HepG2 (cell line): Measurements from ENCODE around the gene TMEM190. TPM values are rescaled to one million over a fixed set of nuclear protein-coding genes. Genes with fewer than 3 reads are reported as not detected.

Experiments
- MTF1 ChIP-seq: sonication (generic); formaldehyde crosslinking; IDR thresholded peaks from 2 replicates; pipeline ENCODE4 v1.5.0; 2020; ENCODE audit warnings: missing genetic modification reagents
- SRF ChIP-seq: IDR thresholded peaks from 2 replicates; pipeline ENCODE4 v1.6.1; 2011; ENCODE audit warnings: mild to moderate bottlenecking, low read depth, low read length, moderate library complexity
- TBP ChIP-seq: sonication (generic); formaldehyde crosslinking; IDR thresholded peaks from 2 replicates; pipeline ENCODE4 v1.5.0; 2020; ENCODE audit warnings: missing genetic modification reagents
- ZBTB33 ChIP-seq: sonication (generic); formaldehyde crosslinking; IDR thresholded peaks from 2 replicates; pipeline ENCODE4 v1.4.0; 2020; ENCODE audit warnings: missing genetic modification reagents
- ZNF687 ChIP-seq: sonication (generic); formaldehyde crosslinking; IDR thresholded peaks from 2 replicates; pipeline ENCODE4 v1.5.1; 2020; ENCODE audit warnings: mild to moderate bottlenecking, missing genetic modification reagents, moderate library complexity
- polyA plus RNA-seq, 8 experiments: library from polyadenylated mRNA; depleted of rRNA in 3 of 8; stranded (reverse) in 7 of 8; unstranded in 1 of 8; fragments of >200 nt; fragmentation: Illumina TruSeq in 4 of 8; extraction: Trizol in 4 of 8; gene quantifications; 2 replicates each; pipeline versions ENCODE4 v1.2.1 to v1.2.3, GENCODE V29; 2011 to 2016; ENCODE audit warnings: low read depth in 4 of 8, missing spikeins in 1 of 8, mixed read lengths in 1 of 8; ENCODE audit not compliant: insufficient read depth in 1 of 8
- total RNA-seq, 5 experiments: library from RNA; depleted of rRNA; stranded (reverse); fragments of >200 nt; fragmentation: Illumina TruSeq; extraction: Trizol; gene quantifications; 2 replicates each; pipeline ENCODE4 v1.2.3, GENCODE V29; 2016; ENCODE audit warnings: low read depth in 1 of 5

The TMEM190 gene
- total and polyA plus RNA-seq, 2 of the 13 experiments (the other 11 are each of a cell fraction or from before 2014, with no cell fraction given): 0.35 to 0.83 TPM

- TF ChIP-seq ZNF687 (CRISPR knock-in tag) (0 out of 2 replicates have a peak, but pooled peaks have one; percentile 11), ZBTB33 (CRISPR knock-in tag) (peak; percentile 6; the same call in 1 of the 2 replicates), MTF1 (CRISPR knock-in tag) (no peak), TBP (CRISPR knock-in tag) (no peak), SRF (no peak)
Observed at GRCh38 chr19:55362174-55362989, 14.2 kb upstream of the TMEM190 start (continued).
